DMS114 treated with DMSO at 0.1 percent for 48 hours (cell line): Measurements from ENCODE around the gene MUTYH.
"Not testable (repeated sequence)": the region's sequence is repeated elsewhere in the genome, so short reads cannot be mapped to it uniquely, and the experiment has no call there.

Experiments used
- DNase-seq: peaks from one replicate; lab custom pipeline; 2025; ENCODE audit not compliant: unreplicated experiment; lab: John Stamatoyannopoulos, UW

MUTYH gene

GRCh38 chr1:45325851-45326506 lies 14.3 kb downstream of the MUTYH start:
- DNase-seq = no peak

GRCh38 chr1:45322486-45323040 lies 17.7 kb downstream of the MUTYH start:
- no peak for DNase-seq

GRCh38 chr1:45321444-45321843 lies 18.8 kb downstream of the MUTYH start:
- no peak for DNase-seq

- DNase-seq = no peak
Measured at GRCh38 chr1:45319761-45320160, 20.5 kb downstream of the MUTYH start.

GRCh38 chr1:45317166-45317565 lies 23.1 kb downstream of the MUTYH start:
- no peak for DNase-seq

- no peak for DNase-seq
Measured at GRCh38 chr1:45314266-45314665, 26.0 kb downstream of the MUTYH start.

- DNase-seq = no peak
Measured at GRCh38 chr1:45306905-45307304, 33.3 kb downstream of the MUTYH start.

- no peak for DNase-seq
Measured at GRCh38 chr1:45306319-45306718, 33.9 kb downstream of the MUTYH start.

GRCh38 chr1:45305231-45305630 lies 35.0 kb downstream of the MUTYH start:
- no peak for DNase-seq

GRCh38 chr1:45304311-45305081 lies 35.7 kb downstream of the MUTYH start:
- DNase-seq = no peak

- peak; percentile 92 for DNase-seq
Measured at GRCh38 chr1:45303520-45304310, 36.5 kb downstream of the MUTYH start.

GRCh38 chr1:45302505-45303150 lies 37.6 kb downstream of the MUTYH start:
- no peak for DNase-seq

GRCh38 chr1:45300669-45300997 lies 39.6 kb downstream of the MUTYH start:
- DNase-seq = no peak

- DNase-seq = peak; percentile 71
Measured at GRCh38 chr1:45299981-45300668, 40.1 kb downstream of the MUTYH start.

- no peak for DNase-seq
Measured at GRCh38 chr1:45299296-45299695, 40.9 kb downstream of the MUTYH start.

GRCh38 chr1:45297666-45298356 lies 42.4 kb downstream of the MUTYH start:
- no peak for DNase-seq

GRCh38 chr1:45291716-45292115 lies 48.5 kb downstream of the MUTYH start:
- DNase-seq = no peak

- not testable (repeated sequence) for DNase-seq
Measured at GRCh38 chr1:45291002-45291401, 49.2 kb downstream of the MUTYH start.

GRCh38 chr1:45286521-45286920 lies 53.7 kb downstream of the MUTYH start:
- DNase-seq = not testable (repeated sequence)

GRCh38 chr1:45284858-45285257 lies 55.4 kb downstream of the MUTYH start:
- DNase-seq = not testable (repeated sequence)
